Fibroblast of skin of left biceps (primary cell): ENCODE data around the gene OPN1LW.
"Not testable (repeated sequence)": the region's sequence is repeated elsewhere in the genome, so short reads cannot be mapped to it uniquely, and the experiment has no call there.

ENCODE experiments used
- DNase-seq, 2 experiments: peaks; one replicate each; pipeline ENCODE4 v3.0.0-alpha.2; 2013; ENCODE audit warnings: low read depth in 2 of 2

OPN1LW gene

DNA sequence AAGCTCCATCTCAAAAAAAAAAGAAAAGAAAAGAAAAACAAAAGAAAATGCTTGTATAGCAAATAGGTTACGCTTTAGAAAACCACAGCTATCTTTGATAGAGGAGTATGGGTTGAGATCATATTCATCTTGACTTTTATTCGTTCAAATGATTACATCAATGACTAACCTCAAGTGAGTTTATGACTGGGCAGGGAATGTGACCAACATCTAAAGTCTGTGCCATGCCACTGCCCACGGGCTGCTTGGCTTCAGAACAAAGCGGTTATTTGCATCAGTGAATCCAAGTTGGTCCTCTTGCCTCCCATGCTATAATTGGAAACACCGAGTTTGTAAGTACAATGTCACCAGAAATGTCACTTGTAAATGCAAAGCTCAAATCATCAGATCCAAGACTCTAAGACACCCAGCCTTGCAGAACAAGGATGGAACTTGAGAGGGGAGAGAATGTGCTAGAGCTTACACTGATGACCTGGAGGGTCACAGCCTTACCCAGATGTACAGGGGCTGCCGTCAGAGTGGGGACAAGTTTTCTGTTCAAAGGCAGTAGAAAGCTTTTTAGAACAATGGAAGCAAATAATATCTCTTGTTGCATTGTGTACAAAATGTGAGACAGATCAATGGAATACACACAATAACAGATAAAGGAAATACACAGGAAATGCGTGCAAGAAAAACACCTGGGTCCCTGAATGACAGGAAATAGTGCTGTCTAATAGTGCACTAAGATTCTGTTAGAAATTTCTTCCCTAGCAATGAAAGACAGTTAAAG, 8.4 kb upstream of the OPN1LW start:
- no peak for DNase-seq

DNA sequence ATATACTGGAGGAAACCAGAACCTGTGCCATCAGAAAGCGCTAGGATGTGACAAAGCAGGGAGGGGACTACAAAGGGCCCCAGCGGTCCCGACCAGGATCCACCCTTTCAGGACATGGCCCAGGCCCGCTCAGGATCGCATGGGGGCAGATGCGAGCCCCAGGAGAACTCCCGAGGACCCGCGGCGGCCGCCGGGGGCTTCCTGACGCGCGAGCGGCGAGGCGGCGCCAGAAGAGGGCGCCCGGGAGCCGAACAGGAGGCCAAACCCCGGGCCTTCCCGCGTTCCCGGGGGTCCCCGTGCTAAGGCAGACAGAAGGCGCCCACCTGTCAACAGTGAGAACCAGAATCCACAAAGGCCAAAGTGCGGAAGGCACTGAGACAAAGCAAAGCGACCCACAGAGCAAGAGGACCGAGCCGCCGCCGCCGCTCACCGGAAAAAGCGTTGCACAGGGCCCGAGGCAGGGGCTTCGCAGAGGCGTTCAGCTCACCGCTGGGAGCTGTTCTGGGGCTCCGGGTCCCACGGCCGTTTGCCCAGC, 7.3 kb upstream of the OPN1LW start:
- DNase-seq = peak in 1 of 2 experiments; percentile 3

DNA sequence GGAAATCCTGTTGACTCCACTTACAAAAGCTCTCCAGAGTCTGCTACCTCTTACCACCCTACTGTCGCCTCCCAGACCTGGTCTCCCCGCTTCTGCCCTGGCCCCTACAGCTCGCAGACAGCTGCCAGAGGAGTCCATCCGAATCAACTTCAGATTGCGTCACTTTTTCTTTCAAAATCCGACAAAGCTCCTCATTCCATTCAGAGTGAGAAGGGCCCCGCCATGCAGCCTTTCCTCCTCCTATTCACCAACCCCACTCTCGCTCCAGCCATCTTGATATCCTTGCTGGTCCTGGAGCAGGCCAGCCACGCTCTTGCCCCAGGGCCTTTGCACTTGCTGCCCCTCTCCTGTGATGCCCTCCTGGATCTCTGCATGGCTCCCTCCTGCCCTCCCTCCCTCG, 5.2 kb upstream of the OPN1LW start:
- DNase-seq = no peak

DNA sequence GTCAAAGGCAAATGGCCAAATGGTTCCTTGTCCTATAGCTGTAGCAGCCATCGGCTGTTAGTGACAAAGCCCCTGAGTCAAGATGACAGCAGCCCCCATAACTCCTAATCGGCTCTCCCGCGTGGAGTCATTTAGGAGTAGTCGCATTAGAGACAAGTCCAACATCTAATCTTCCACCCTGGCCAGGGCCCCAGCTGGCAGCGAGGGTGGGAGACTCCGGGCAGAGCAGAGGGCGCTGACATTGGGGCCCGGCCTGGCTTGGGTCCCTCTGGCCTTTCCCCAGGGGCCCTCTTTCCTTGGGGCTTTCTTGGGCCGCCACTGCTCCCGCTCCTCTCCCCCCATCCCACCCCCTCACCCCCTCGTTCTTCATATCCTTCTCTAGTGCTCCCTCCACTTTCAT, 3.8 kb upstream of the OPN1LW start:
- DNase-seq = no peak

DNA sequence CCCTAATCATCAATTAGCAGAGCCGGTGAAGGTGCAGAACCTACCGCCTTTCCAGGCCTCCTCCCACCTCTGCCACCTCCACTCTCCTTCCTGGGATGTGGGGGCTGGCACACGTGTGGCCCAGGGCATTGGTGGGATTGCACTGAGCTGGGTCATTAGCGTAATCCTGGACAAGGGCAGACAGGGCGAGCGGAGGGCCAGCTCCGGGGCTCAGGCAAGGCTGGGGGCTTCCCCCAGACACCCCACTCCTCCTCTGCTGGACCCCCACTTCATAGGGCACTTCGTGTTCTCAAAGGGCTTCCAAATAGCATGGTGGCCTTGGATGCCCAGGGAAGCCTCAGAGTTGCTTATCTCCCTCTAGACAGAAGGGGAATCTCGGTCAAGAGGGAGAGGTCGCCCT, 3.3 kb upstream of the OPN1LW start:
- no peak for DNase-seq

DNA sequence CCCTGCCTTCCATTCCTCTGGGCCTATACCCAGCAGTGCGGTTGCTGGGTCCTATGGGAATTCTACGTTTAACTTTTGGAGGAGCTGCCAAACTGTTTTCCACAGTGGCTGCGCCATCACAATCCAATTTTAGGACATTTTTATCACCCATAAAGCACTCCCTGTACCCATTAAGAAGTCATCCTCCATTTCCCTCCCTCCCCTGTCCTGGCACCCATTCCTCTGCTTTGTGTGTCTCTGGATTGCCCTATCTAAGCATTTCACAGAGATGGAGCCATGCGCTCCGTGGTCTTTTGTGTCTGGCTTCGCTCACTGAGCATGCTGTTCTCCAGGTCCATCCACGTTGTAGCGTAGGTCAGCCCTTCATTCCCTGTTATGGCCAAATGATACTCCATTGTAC, 1.7 kb upstream of the OPN1LW start:
- no peak for DNase-seq

DNA sequence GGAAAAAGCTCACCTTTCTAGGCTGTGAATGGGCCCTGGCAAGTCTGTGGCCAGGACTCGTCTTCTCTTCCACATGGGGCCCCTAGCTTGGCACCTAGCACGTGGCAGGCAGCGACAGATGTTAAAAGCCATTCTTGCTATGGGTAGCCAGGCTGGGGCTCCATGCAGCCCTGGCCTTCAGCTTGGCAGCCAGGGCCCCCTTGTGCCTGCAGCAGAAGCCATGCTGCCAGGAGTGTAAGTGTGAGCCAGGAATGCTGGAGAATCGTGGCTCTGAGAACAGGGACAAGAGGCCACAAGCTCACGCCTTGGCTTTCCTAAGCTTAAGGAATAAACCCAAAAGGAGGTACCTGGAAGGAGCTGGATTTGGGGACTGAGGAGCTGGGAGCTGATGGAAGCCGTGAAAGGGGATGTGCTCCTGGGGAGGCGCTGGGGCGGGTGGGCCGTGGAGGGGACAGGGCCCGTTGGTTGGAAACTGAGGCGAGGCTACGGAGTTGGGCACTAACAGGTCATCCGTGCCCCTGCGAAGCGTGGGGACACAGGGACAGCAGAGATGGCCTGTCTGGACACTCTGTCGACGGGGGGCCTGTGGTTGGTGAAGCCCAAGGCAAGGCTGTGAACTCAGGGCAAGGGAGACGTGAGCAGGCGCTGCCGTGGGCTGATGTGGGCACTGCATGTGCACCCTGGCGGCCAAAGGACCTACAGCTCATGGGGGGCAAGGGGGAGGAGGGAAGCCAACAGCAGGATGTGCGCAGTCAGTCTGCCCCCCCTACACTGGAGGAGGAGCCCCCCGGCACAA, 895 bp upstream of the OPN1LW start:
- DNase-seq = no peak

DNA sequence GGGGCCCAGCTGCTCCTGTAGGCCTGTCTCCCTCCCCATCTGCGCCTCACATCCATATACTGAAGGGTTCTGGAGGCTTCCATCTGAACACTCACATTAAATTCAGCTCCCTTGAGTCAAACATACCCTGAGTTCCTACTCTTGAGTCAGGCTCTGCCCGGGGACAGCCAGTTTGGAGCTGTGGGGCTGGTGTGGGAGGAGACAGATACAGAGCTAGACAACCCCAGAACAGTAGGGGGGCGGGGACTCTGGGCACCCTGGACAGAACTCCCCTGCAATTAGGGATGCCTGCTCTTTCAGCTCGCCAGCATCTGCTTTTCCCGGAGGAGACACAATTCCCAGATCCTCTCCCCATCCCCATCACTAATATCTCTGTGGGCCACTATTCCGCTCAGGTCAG, 7.0 kb downstream of the OPN1LW start:
- not testable (repeated sequence) for DNase-seq

DNA sequence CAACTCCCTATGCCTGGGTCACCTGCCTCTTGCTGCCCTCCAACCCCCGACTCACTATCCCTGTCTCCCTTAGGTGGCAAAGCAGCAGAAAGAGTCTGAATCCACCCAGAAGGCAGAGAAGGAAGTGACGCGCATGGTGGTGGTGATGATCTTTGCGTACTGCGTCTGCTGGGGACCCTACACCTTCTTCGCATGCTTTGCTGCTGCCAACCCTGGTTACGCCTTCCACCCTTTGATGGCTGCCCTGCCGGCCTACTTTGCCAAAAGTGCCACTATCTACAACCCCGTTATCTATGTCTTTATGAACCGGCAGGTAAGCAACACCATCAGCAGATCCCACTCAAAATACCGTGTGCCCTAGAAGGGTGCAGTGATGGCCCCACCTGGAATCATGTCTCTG, 12.2 kb downstream of the OPN1LW start:
- DNase-seq = not testable (repeated sequence)

DNA sequence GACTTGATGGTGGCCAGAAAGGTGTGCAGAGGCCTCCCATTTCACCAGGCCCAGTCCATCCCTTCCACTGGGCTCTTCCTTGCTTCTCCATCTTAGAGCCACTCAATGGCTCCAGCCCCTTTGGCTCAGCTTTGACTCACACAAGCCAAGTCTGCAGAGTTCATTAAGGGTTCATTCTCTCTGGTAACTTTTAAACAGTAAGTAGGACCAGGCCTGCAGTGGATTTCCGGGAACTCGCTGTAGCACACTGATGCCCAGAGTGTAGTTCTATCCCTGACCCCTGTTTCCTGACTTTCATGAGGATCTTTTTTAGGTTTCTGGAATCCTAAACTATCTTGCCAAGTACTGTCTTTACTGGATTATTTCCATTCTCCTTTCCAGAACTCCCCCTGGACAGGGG, 13.2 kb downstream of the OPN1LW start:
- not testable (repeated sequence) for DNase-seq

DNA sequence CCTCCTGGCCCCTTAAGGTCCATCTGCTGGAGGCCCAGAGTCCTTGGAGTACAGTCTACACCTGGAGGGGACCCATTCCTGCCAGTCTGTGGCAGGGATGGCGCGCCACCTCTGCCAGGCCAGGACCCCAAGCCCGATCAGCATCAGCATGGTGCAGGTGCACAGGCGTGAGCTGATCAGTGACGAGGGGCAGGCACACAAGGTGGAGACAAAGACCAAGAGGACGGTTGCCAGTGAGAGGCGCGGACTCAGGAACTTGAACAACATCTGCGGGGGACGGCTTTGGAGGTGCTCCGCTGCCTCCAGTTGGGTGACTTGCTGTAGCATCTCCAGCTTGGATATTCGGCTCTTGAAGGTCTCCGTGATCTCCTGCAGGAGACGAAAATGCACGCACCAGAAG, 15.3 kb downstream of the OPN1LW start:
- DNase-seq = not testable (repeated sequence)

DNA sequence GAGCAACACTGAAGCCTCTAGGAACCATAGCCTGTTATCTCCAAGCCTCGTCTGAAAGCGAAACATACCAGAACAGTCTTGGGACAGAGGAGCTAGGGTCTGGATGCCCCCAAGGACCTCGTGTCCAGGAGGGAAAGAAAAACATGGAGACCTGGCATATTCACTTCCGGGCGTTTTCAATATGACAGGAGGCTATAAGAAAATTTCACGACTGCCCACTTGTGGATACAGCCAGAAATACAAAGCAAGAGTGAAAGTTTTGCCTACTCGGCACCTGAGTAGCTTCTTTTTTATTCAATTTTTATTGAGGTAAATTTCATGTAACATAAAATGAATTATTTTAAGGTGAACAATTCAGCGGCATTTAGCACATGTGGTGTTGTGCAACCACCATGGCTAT, 20.9 kb downstream of the OPN1LW start:
- DNase-seq = not testable (repeated sequence)

DNA sequence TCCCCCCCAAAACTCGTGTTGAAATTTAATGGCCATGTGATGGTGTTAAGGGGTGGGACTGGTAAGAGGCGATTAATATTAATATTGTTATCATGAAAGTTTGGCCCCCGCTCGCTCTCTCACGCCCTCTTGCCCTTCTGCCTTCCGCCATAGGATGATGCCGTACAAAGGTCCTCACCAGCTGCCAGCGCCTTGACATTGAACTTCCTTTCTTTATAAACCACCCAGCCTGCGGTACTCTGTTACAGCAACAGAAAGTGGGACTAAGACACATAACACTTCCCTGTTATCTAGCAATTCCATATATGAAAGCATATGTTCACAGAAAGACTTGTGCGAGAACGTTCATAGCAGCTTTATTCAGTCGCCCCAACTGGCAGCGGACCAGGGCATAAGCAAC, 24.3 kb downstream of the OPN1LW start:
- not testable (repeated sequence) for DNase-seq

DNA sequence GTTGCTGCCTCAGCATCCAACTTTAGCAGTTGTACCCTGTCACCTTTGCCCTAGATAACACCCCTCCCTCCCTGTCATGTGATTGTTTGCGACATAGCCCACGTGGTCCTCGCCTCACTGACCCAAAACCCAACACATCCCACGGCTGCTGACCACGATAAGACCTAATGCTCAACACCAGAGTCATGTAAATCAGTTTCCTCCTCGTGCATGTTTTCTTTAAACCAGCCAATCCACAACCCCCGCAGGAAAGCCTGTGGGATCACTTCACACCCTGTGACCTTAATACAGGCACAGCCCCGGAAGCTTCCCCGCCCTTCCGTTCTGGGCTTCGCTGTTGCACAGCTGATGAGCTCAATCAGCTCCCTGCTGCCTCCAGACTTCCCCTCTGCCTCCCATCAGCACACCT, 28.5 kb downstream of the OPN1LW start:
- DNase-seq = not testable (repeated sequence)

DNA sequence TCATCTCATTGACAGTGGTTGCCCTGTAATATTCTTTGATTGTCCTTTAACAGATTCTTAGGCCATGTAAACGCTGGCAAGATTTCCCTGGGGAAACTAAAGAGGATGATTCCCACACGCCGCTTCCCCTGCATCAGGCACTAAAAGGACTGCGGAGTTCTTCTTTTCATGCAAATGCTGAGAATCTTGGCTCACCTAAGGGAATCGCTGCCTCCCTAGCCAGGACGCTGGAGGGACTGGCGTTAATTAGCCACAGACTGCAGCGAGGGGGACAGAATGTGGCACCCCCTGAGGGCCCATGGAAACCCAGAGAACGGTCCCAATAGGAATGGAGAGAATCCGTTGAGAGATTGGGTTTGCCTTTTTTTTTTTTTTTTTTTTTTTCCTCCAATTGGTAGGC, 30.3 kb downstream of the OPN1LW start:
- DNase-seq = not testable (repeated sequence)

DNA sequence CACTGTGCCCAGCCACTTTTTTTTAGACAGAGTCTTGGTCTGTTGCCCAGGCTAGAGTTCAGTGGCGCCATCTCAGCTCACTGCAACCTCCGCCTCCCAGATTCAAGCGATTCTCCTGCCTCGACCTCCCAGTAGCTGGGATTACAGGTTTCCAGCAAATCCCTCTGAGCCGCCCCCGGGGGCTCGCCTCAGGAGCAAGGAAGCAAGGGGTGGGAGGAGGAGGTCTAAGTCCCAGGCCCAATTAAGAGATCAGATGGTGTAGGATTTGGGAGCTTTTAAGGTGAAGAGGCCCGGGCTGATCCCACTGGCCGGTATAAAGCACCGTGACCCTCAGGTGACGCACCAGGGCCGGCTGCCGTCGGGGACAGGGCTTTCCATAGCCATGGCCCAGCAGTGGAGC, 38.3 kb downstream of the OPN1LW start, which contains the start of gene OPN1MW:
Gene OPN1MW (plus strand): TSS at position 301 of the 400 bp plus-strand sequence. CDS start 82 bp downstream, at position 383.
- not testable (repeated sequence) for DNase-seq

DNA sequence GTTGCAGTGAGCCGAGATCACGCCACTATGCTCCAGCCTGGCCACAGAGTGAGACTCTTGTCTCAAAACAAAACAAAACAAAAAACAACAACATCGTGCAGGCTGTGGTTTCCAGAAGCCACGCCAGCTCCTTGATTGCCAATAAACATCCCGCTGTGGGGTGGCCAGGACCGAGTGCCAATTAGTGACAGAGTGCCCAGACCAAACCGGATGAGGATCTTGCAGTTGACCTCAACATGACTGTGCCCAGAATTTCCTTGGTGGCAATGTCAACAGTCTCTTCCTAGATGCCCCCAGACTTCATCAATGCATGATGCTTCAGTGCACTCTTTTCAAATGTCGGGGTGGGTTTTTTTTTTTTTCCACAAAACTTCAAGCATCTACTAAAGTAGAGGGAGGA, 39.8 kb downstream of the OPN1LW start:
- DNase-seq = not testable (repeated sequence)

DNA sequence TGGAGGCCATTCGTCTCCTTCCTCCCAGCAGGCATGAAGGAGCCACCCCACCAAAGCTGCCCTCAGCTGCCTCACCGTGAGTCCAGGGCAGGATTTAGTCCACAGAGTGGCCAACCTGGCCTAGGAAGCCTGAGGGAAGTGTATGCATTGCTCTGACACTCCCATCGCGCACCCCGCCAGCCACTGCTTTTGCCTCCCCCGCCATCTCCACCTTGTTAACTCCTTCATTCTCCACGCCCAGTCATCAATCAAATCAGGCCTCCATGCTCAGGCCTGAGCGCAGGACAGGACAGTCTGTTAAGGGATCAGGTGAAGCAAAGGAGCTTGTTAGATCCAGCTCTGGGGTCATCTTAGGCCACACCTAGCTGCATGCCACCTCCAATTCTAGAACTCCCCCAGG, 48.8 kb downstream of the OPN1LW start:
- not testable (repeated sequence) for DNase-seq

DNA sequence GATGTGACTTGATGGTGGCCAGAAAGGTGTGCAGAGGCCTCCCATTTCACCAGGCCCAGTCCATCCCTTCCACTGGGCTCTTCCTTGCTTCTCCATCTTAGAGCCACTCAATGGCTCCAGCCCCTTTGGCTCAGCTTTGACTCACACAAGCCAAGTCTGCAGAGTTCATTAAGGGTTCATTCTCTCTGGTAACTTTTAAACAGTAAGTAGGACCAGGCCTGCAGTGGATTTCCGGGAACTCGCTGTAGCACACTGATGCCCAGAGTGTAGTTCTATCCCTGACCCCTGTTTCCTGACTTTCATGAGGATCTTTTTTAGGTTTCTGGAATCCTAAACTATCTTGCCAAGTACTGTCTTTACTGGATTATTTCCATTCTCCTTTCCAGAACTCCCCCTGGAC, 50.3 kb downstream of the OPN1LW start:
- not testable (repeated sequence) for DNase-seq

DNA sequence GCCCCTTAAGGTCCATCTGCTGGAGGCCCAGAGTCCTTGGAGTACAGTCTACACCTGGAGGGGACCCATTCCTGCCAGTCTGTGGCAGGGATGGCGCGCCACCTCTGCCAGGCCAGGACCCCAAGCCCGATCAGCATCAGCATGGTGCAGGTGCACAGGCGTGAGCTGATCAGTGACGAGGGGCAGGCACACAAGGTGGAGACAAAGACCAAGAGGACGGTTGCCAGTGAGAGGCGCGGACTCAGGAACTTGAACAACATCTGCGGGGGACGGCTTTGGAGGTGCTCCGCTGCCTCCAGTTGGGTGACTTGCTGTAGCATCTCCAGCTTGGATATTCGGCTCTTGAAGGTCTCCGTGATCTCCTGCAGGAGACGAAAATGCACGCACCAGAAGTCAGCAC, 52.4 kb downstream of the OPN1LW start:
- DNase-seq = not testable (repeated sequence)
